GM21576 (cell line): ENCODE measurements around the gene FSTL5.

Experiments
- ATAC-seq: cut with Tn5 transposase; IDR thresholded peaks from one replicate; pipeline ENCODE4 v1.9.1; 2021; ENCODE audit warnings: mild to moderate bottlenecking, moderate library complexity; ENCODE audit not compliant: unreplicated experiment

Gene FSTL5

DNA sequence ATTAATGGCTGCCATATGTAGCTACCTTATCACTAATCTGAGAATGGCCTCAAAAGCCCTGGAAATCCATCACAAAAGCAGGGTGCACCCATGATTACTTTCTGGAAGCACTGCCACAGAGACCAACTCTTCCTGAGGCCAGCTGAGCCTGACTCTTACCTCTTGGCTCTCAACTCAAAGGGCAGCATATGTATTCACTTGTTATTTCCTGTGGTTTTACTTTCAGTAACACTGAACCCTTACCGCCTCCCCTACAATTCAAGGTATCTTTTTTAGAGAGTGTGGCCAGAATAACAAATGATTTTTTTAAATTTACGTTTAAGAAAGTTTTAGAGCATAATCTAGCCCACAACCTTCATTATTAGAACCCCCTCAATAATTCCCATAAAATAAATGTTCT is 434.9 kb downstream of the FSTL5 start:
- ATAC-seq, result no peak

DNA sequence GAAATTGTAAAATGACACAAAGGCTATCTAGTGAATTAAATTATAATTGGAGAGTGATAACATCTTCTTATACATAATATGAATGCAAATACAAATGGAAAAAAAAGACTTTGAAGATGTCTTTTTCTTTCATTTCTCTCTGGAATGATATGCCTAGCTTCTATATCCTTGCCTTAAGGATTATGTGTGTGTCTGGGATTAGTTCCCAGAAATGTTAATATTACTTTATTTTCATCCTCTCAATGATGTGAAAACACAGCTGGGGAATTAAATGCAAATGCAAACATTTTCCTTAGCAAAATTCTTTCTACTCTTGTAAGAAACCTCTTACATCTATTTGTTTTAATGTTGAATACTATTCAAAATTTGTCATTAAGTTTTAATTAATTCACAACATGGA is 441.9 kb downstream of the FSTL5 start:
- no peak for ATAC-seq

DNA sequence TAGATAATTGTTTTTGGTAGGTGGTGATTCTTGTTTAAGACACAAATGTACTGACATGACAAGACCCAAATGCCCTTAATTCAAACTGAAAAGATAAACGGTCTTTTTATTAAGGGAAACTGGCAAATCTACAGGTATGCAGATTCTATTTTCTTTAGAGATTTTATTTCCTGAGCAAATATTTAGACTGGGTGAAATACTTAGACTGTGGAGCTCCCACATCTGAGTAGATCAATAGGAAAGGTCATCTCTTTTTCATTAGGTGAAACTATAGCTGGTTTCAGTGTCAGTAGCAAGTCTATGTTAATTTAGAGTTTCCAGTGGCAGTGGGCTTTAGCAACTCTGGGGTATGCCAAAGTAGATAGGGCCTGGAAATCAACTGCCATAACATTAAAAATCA is 446.7 kb downstream of the FSTL5 start:
- no peak for ATAC-seq

DNA sequence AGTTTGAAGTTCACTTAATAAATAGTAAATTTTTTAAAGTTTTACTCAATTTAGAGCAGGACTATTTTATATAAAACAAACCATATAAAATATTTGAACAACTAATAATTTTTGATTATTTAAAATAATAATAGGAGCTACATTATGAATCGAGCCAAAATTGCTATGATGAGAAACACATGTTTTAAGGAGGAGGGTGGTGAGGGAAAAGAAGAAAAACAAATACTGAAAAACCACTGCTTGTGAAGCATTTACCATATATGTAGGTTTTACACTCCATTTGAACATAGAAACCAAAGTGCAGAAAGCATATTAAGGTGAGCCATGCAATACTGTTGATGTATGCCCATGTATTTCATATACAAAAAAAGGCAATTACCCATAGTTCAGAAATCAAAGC is 448.9 kb downstream of the FSTL5 start:
- no peak for ATAC-seq

DNA sequence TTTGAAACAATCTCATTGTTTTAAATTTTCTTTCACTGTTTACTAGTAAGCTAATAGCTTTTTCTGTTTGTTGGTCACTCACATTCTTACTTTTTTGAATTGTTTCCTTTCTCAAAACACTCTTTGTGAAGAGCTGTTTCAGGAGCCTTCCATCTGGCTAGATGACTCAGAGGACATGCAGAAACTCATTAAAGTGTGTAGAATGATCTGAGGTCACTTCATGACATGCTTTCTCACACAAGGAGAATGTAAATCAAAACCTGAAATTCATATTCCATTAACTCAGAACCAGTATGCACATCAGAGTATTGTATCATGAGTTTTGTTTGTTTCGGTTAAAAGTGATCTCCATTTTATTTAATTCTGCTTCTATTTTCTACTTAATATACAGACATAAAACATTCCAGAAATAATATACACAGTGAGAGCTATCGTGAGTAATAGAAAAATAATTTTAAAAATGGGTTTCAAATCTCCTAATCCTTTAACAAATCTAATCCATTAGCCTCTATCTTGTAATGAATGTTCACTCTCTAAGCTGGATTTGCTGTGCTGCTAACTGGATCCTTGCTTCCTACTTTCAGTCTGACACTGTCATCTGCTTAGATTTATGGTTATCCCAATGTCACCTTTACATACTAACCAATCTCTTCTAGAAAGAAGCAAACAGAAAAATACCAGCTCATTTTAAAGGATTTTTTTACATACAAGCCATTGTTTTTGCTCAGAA is 449.6 kb downstream of the FSTL5 start:
- no peak for ATAC-seq

DNA sequence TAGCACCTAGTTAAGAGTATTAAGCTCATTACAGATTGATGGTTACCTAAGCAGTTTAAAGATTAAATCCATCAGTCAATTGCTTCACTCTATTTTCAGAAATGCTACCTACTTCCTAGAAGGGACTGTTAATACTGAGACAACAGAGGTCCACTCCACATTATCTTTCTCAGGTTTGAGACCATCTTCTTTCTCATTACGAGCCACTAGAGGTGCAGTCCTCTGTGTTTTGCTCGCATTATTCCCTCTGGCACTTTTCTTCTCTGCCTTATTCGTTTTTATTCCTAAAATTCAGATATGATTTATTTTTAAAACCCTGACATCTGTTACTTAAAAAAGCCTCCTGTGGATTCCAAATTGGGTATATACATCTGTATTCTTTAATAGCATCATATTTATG is 459.1 kb downstream of the FSTL5 start:
- no peak for ATAC-seq

DNA sequence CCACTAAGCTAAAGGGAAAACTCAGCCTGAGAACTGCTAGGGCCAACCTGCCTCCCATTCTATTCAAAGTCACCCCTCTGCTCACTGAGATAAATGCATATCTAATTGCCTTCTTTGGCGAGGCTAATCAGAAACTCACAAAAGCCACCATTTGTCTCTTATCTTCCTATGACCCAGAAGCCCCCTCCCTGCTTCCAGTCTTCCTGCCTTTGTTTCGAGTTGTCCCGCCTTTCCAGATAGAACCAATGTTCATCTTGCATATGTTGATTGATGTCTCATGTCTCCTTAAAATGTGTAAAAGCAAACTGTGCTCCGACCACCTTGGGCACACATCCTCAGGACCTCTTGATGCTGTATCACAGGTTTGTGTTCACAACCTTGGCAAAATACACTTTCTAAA is 459.8 kb downstream of the FSTL5 start:
- ATAC-seq, result no peak

DNA sequence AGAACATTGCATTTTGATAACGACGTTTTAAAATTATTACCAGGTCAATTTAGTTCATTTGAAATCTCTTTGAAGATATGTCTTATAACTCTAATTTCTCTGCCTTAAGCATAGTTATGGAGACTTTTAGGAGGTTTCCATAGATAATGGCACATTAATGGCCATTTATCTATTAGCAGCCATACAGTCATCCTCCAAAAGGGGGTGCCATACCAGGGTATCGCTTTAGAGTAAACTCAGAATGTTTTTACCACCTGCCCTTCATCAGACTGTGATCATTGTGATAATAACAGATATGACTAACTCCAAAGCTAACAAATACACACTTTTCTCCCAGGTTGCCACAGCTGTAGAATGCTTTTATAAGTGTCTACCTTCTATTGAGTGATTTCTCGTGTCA is 461.5 kb downstream of the FSTL5 start:
- ATAC-seq, result no peak

DNA sequence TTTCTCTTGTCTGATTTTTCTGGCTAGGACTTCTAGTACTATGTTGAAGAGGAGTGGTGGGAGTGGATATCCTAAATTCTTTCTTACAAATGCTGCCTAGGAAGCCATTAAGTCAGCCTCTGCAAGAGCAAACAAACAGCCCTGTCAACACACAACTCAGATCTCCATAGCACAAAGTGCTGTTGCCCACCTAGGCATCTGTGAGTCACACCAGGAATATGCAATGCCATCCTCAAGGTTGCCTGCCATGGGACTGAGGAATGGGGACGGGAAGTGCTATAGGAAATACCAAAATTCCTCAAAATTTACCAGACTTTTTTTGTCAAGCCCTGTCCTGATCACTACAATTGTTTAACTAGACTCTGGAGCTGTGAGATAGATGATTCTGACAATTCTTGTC is 466.9 kb downstream of the FSTL5 start:
- no peak for ATAC-seq

DNA sequence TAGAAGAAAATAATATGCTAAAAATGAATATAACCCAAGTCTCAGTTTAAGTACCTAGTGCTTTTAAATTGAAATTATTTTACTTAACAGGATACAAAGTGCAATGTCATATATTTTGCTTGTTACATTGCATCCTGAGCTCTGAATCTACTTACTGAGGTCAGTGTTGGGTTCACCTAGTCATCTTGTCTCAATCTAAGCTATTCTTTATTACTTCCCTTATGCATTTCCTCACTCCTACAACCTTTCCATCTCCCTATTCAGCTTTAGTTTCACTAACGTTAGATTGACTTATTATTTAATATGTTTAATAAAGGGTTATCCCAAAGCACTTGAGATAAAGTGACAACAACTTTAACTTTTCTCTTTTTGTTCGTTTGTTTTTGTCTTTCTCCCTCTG is 483.7 kb downstream of the FSTL5 start:
- ATAC-seq, result no peak

DNA sequence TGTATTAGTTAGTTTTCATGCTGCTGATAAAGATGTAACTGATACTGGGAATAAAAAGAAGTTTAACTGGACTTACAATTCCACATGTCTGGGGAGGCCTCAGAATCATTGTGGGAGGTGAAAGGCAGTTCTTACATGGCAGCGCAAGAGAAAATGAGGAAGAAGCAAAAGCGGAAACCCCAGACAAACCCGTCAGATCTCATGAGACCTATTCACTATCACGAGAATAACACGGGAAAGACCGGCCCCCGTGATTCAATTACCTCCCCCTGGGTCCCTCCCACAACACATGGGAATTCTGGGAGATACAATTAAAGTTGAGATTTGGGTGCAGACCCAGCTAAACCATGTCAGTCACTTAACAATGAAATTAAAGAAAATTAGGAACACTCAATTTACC is 499.1 kb downstream of the FSTL5 start:
- ATAC-seq, result no peak

DNA sequence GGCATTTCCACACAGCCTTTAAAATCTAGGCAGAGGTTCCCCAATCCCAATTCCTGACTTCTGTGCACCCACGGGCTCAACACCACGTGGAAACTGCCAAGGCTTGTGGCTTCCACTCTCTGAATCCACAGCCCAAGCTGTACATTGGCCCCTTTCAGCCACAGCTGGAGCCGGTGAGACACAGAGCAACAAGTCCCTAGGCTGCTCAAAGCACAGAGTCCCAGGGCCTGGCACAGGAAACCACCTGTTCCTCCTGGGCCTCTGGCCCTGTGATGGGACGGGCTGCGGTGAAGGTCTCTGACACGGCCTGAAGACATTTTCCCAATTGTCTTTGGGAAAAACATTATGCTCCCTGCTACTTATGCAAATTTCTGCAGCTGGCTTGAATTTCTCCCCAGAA is 500.0 kb downstream of the FSTL5 start:
- no peak for ATAC-seq

DNA sequence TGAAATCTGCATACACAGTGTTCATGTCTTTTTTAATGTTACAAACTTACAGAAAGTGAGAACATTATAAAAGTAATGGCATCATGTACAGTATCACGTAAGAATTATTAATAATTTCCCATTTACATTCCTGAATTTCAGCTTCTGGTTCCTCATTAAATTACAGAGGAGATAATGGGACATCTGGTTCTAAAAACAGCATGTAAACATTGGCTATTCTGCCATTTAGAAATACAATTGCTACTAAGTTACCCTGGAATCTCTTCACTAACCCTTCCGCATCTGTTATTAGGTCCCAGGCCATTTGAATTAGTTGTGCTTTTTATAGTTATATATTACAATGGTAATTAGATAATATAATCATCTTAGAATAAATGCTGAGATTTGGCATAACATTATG is 505.1 kb downstream of the FSTL5 start:
- no peak for ATAC-seq

DNA sequence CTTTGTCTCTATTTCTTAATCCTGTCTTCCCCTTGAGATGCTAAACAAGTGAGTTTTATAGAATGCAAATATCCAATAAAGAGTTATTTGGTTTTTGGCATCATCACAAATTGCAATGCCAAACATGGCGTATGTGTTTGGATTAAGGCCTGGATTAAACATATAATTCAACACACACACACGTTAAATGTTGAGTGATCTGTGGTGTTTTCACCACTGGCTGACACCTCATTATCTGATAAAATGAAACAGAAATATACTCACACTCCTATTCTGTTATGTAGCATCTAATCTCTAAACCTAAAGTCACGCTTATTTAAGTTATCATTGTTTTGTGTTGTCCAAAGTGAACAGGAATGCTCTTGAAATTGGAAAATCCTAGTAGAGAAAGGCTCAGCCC is 506.2 kb downstream of the FSTL5 start:
- no peak for ATAC-seq

DNA sequence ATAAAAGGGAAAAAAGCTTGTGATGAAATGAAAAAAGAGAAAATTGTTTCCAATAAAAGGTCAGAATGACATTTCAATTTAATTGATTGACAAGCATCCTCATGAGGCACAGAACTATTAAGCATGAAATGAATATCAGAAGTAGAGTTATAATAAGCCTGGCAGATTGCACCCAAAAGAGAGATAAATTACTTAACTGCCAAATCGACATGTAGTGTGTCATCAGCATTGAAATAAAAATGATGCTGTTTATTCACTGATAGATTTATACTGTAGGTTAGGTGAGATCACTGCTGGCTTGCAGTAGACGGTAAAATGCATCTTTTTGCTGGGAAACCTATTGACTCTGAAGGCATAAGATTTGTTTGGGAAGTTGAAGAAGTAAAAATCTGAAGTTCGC is 507.2 kb downstream of the FSTL5 start:
- ATAC-seq, result no peak

DNA sequence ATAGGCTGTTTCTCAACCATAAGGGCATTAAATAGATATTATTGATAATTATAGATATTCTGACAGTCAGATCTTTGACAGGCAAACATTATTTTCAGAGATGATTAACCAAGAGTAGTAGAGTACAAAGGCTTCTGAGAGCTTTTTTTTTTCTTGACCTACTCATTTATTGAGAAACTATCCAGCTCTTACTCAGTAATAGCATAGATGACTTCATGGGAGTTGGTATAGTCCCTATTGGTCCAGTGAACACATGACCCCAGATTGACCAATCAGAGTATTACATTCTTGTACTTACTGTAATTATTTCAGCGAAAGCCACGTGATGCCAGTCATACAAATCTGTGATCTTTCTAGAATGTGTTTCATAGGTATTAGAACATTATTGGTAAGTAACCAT is 508.7 kb downstream of the FSTL5 start:
- no peak for ATAC-seq

DNA sequence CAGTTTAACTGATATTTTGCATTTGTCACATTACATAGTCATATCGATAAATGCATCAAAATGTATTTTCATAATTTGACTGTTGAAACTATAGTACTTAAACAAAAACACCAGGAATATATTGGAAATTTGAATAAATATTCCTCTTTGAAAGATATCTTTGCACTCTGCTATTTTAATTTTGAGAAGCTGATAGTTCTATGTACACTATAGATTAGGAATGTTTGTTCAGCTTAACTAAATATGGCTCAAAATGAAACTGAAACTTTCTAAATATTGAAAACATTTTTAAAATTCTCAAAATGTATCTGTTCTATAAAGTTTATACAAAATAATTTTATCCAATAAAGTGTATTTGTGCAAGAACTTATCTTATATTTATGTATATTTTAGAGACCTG is 510.1 kb downstream of the FSTL5 start:
- no peak for ATAC-seq

DNA sequence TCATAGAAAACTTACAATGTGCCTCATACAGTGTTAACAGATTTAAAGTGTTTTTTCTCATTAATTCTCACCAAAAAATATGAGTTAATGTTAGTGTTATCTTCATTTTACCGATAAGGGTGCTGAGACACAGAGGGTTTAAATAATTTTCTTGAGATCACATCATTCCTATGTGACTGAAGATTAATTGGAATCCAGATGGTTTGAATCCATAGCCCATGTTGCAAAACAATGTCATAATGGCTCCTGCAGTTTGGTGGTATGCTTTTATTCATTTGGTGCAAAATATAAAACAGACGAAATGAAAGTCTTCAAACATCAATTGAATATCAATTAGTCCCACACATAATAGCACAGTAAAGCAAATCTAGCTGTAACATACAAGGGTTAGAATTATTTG is 512.2 kb downstream of the FSTL5 start:
- ATAC-seq, result no peak

DNA sequence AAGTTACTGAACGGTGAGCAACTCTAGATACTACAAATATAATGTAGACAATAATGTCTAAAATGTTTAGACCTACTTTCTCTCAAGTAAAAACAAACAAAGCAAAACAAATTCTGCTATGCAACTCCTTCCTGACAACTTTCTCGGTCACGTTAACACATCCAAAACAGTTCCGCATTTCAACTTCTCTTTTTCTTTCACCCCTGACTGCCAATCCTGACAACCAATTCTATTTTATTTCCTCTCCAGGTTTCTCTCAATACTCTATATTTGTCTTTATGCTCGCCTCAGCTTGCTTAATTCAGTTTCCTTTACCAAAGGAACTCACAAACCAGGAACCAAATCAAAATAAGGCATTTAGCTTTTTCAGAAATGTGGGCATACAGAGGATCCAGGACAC is 513.0 kb downstream of the FSTL5 start:
- no peak for ATAC-seq

DNA sequence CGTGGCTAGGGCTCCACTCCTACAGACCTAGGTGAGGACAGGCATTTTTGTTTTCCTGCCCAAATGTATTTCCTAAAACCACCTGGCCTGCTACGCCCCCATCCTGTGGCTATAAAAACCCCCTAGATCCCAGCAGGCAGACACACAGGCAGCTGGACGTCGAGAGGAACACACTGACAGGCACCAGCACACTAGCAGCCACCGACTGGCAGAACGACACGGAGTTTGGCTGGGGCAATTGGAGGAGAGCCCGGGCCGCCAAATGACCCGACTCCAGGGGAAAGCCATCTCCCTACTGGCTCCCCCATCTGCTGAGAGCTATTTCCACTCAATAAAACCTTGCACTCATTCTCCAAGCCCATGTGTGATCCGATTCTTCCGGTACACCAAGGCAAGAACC is 516.0 kb downstream of the FSTL5 start:
- no peak for ATAC-seq

DNA sequence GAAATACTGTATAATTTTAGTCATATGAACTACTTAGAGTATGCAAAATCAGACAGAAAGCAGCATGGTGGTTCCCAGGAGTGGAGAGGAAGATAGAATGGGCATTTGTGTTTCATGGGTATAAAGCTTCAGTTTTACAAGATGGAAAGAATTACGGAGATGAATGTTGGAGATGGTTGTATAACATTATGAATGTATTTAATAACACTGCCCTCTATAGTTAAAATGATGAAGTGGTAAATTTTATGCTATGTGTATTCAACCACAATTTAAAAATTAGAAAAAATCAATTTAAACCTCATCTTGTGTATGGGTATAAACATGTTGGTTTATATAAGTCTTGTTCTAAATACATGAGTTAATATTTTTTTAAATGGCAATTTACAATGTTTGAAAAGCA is 521.1 kb downstream of the FSTL5 start:
- ATAC-seq, result no peak

DNA sequence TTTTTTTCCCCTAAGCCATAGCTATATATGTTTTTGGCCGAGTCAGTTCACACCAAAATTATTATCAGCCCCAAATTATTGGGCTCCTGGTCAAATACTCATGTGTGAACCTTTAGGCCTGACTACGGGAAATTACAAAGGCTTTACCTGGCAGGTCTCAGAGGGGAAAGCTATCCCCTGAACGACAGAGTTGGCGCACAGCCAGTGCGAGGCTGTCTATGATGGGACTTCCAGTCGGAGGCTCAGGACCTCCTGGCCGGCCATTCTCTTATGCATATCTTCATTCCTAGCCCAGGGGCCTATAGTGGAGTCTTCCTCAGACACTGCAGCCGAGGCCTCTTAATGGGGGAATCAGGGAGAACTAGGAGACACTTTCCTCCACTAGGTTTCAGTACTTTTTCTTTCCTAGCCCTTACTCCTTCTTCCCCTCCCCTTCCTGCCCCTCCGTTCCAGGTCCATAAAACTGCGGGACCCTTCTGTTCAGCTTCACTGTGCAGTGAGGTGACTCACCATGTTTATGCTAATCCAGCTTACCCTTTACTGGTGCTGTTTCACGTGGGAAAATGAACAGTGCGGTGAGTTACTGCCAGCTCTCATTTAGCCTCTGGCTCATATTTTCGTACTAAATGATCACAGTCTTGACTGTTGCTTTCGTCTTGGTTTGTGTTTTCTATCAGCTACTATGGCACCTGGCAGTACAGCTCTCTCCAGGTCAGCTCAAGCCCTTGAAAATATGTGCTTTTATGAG is 533.9 kb downstream of the FSTL5 start:
- no peak for ATAC-seq
